Natural killer cell (primary cell): ENCODE measurements around the gene HPS4. TPM values are rescaled to one million over a fixed set of nuclear protein-coding genes. Genes with fewer than 3 reads are reported as not detected.
A peak's percentile ranks its signal among the peaks of the same experiment; 100 is the strongest.

Source experiments
- ATAC-seq, 3 donors: fragments of 150-1000 bp in 2 of 3; fragments of 200-7000 bp in 1 of 3; cut with Tn5 transposase; 1 replicate in 1 of 3; 2 replicates in 2 of 3; pipeline ENCODE4 v1.10.0; 2021; ENCODE audit warnings: mild to moderate bottlenecking in 2 of 3, moderate library complexity in 2 of 3
- DNase-seq, 2 donors: peaks; one replicate each; pipeline versions ENCODE4 v3.0.0 to v3.0.0-alpha.2; 2013 to 2021; ENCODE audit warnings: mixed read lengths in 1 of 2
- H3K27ac ChIP-seq: one replicate; pipeline ENCODE4 v1.5.1; 2013; ENCODE audit warnings: mild to moderate bottlenecking, low read length
- H3K27me3 ChIP-seq: one replicate; pipeline ENCODE4 v1.6.1; 2013; ENCODE audit warnings: low read length; ENCODE audit not compliant: control insufficient read depth, insufficient read depth
- H3K36me3 ChIP-seq: one replicate; pipeline ENCODE4 v1.6.1; 2013; ENCODE audit warnings: low read length; ENCODE audit not compliant: control insufficient read depth, insufficient read depth
- H3K4me1 ChIP-seq: one replicate; pipeline ENCODE4 v1.6.1; 2013; ENCODE audit warnings: low read length; ENCODE audit not compliant: control insufficient read depth, insufficient read depth
- H3K4me3 ChIP-seq: one replicate; pipeline ENCODE4 v1.5.1; 2013; ENCODE audit warnings: low read length
- H3K9me3 ChIP-seq: one replicate; pipeline ENCODE4 v1.6.1; 2013; ENCODE audit warnings: low read length; ENCODE audit not compliant: control insufficient read depth, insufficient read depth
- H3K27ac Mint-ChIP-seq, 2 donors: one replicate each; pipeline ENCODE4 v1.8.0; 2022; ENCODE audit warnings: mild to moderate bottlenecking in 2 of 2, mixed read lengths in 2 of 2, moderate library complexity in 1 of 2
- H3K27me3 Mint-ChIP-seq, 2 donors: one replicate each; pipeline ENCODE4 v1.8.0; 2022; ENCODE audit warnings: low read depth in 2 of 2, mixed read lengths in 2 of 2
- H3K36me3 Mint-ChIP-seq: one replicate; pipeline ENCODE4 v1.8.0; 2022; ENCODE audit warnings: mixed read lengths
- H3K4me1 Mint-ChIP-seq, 2 donors: one replicate each; pipeline ENCODE4 v1.8.0; 2022; ENCODE audit warnings: mixed read lengths in 2 of 2
- H3K4me3 Mint-ChIP-seq: one replicate; pipeline ENCODE4 v1.8.0; 2022; ENCODE audit warnings: mild to moderate bottlenecking, moderate library complexity, mixed read lengths
- H3K9me3 Mint-ChIP-seq, 2 donors: one replicate each; pipeline ENCODE4 v1.8.0; 2022; ENCODE audit warnings: mixed read lengths in 2 of 2
- CTCF ChIP-seq: fragments of 200-600 bp; IDR thresholded peaks from one replicate; pipeline ENCODE4 v1.8.0; 2022; ENCODE audit warnings: antibody characterized with exemption
- WGBS: methylation state at CpG from one replicate; pipeline ENCODE4 v1.1.7; 2013; ENCODE audit warnings: missing lambda C conversion rate; ENCODE audit not compliant: insufficient coverage; 5-methylcytosine and 5-hydroxymethylcytosine counted together
- intact Hi-C: fragments of 100-400 bp; cut with micrococcal nuclease; formaldehyde crosslinking; loops from one replicate; pipeline ENCODE4 v1.14.2; 2022
- total RNA-seq, 4 donors: library from RNA; stranded (reverse); fragments of 120-200 nt in 1 of 4; gene quantifications; one replicate each; pipeline versions ENCODE4 v1.2.3 to v1.2.4, GENCODE V29; 2013 to 2022

HPS4 gene
- total RNA-seq, 3 donors from 2014 or later (not counting 1 experiment from before 2014, with no cell fraction given): 44.8 to 53.6 (median 50.7) TPM

- Mint-ChIP-seq H3K9me3 (no peaks in the 10 kb centered on the region), H3K27me3 (no peaks in the 10 kb centered on the region), H3K4me3 (no peak overlapping the region), H3K4me1 (peaks cover 4 to 8% of the 10 kb centered on the region in 2 donors), H3K27ac (peak overlapping the region in 1 of 2 donors; percentile 64), H3K36me3 (no peaks in the 10 kb centered on the region)
- DNase-seq (no peak), ATAC-seq (no peak)
- intact Hi-C loops: no loop called here
- H3K36me3 ChIP-seq: peaks cover 5% of the 10 kb centered on the region
- no peak overlapping the region for H3K4me3 ChIP-seq
- WGBS: 100% methylated on average over 3 of the region's 5 CpGs
- TF ChIP-seq CTCF: no peak
- H3K9me3 ChIP-seq: no peaks in the 10 kb centered on the region
- H3K27ac ChIP-seq: no peak overlapping the region
- H3K27me3 ChIP-seq: no peaks in the 10 kb centered on the region
- H3K4me1 ChIP-seq: peaks cover 7% of the 10 kb centered on the region
Observed at GRCh38 chr22:26517429-26517828, 33.8 kb upstream of the HPS4 start.

DNA sequence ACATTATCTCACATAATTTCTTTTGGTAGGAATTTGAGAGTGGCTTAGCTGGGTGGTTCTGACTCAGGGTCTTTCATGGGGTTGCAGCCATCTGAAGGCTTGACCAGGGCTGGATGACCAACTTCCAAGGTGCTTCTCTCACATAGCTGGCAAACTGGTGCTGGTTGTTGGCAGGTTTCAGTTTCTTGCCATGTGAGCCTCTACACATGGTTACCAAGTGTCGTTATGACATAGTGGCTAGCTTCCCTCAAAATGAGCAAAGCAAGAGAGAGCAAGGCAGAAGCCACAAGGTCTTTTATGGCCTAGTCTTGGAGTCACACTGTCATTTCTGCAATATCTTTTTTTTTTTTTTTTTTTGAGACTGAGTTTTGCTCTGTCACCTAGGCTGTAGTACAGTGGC lies 32.9 kb upstream of the HPS4 start:
- ATAC-seq (no peak), DNase-seq (no peak)
- no peak for TF ChIP-seq CTCF
- intact Hi-C loops: no loop called here
- H3K27me3 ChIP-seq: no peaks in the 10 kb centered on the region
- H3K36me3 ChIP-seq: no peaks in the 10 kb centered on the region
- H3K4me1 Mint-ChIP-seq: peaks cover 11 to 13% of the 10 kb centered on the region in 2 donors
- no peaks in the 10 kb centered on the region for H3K9me3 ChIP-seq
- H3K4me3 Mint-ChIP-seq: no peak overlapping the region
- no peaks in the 10 kb centered on the region for H3K36me3 Mint-ChIP-seq
- no peak overlapping the region for H3K4me3 ChIP-seq
- peak overlapping the region in 1 of 2 donors; percentile 62 for H3K27ac Mint-ChIP-seq
- no peaks in the 10 kb centered on the region for H3K9me3 Mint-ChIP-seq
- no peaks in the 10 kb centered on the region for H3K27me3 Mint-ChIP-seq
- WGBS: 75% methylated on average over 1 of the region's 1 CpG
- H3K4me1 ChIP-seq: peaks cover 11% of the 10 kb centered on the region
- H3K27ac ChIP-seq: no peak overlapping the region

DNA sequence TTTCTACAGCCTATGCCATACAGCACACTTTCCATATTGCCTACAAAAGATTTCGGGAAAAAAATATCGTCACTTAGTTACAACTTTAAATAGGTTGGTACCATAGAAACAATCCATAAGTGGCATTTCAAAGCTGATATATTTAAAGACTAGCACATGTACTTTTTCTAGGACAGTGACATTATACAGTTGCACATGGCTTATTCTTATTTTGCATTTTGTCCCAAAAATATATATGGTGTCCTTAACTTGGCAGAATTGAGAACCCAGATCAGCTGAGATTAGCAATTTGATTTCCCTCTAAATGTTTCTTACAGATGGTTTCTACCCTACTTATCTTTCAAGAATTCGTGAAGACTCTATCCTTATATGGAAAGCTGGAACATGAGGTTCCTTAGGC lies 32.3 kb upstream of the HPS4 start:
- no peak for ATAC-seq
- peaks cover 16 to 17% of the 10 kb centered on the region in 2 donors for H3K4me1 Mint-ChIP-seq
- Histone ChIP-seq H3K36me3 (no peaks in the 10 kb centered on the region), H3K4me3 (no peak overlapping the region), H3K27ac (no peak overlapping the region), H3K27me3 (no peaks in the 10 kb centered on the region), H3K9me3 (no peaks in the 10 kb centered on the region), H3K4me1 (peaks cover 17% of the 10 kb centered on the region)
- WGBS: 83% methylated on average over 3 of the region's 3 CpGs
- intact Hi-C loops: no loop called here
- no peak for TF ChIP-seq CTCF
- DNase-seq: no peak
- H3K27me3 Mint-ChIP-seq: no peaks in the 10 kb centered on the region
- no peaks in the 10 kb centered on the region for H3K9me3 Mint-ChIP-seq
- H3K36me3 Mint-ChIP-seq: no peaks in the 10 kb centered on the region
- H3K27ac Mint-ChIP-seq: peak overlapping the region; percentile 27 to 62
- H3K4me3 Mint-ChIP-seq: no peak overlapping the region

DNA sequence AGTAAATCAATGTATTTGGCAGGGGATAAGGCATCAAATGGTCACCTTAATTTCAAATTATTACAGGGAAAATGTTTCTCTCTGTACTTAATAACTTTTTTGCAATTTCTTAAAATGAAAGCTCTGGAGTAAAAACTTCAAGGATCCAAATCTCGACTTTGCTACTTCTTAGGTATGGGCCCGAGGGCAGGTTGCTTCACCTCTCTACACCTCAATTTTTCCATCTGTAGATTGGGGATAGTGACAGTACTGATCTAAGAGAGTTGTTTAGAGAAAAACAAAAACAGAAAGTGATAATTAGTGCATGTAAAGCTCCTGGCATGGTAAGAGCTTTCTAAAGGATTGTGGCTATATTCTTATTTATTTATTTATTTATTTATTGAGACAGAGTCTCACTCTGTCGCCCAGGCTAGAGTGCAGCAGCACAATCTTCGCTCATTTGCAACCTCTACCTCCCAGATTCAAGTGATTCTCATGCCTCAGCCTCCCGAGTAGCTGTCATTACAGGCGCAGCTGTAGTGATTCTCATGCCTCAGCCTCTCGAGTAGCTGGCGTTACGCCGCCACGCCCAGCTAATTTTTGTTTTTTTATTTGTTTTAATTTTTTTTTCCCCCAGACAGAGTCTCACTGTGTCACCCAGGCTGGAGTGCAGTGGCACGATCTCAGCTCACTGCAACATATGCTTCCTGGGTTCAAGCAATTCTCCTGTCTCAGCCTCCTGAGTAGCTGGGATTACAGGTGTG lies 31.0 kb upstream of the HPS4 start:
- H3K27me3 Mint-ChIP-seq: no peaks in the 10 kb centered on the region
- no peaks in the 10 kb centered on the region for H3K36me3 Mint-ChIP-seq
- Histone ChIP-seq H3K27ac (no peak overlapping the region), H3K36me3 (peaks cover 8% of the 10 kb centered on the region), H3K9me3 (no peaks in the 10 kb centered on the region), H3K27me3 (no peaks in the 10 kb centered on the region), H3K4me3 (no peak overlapping the region), H3K4me1 (peaks cover 18% of the 10 kb centered on the region)
- peak overlapping the region; percentile 39 for H3K4me3 Mint-ChIP-seq
- peaks cover 24 to 26% of the 10 kb centered on the region in 2 donors for H3K4me1 Mint-ChIP-seq
- DNase-seq (no peak), ATAC-seq (no peak)
- peak overlapping the region; percentile 62 to 99 for H3K27ac Mint-ChIP-seq
- intact Hi-C loops: no loop called here
- 94% methylated on average over 10 of the region's 12 CpGs for WGBS
- no peaks in the 10 kb centered on the region for H3K9me3 Mint-ChIP-seq
- no peak for TF ChIP-seq CTCF
